HepG2 (cell line): ENCODE measurements around the gene DLAT. TPM values are rescaled to one million over a fixed set of nuclear protein-coding genes. Genes with fewer than 3 reads are reported as not detected.

Experiments used
- ATAC-seq: fragments of 200-7000 bp; cut with Tn5 transposase; 3 replicates; pipeline ENCODE4 v1.9.1; 2020; ENCODE audit warnings: mild to moderate bottlenecking, moderate library complexity
- BruUV-seq: library from RNA; stranded (reverse); fragments of 400-500 nt; replicated peaks from 2 replicates; lab custom pipeline; 2021; lab: Mats Ljungman, UMichigan
- CTCF ChIA-PET: fragments of 300-600 bp; formaldehyde crosslinking; extraction: SDS; loops from one replicate; lab custom pipeline; 2021; ENCODE audit warnings: low total read pairs, inconsistent platforms, low intra/inter-chr PET ratio; lab: Yijun Ruan, JAX
- POLR2A ChIA-PET: fragments of 350-600 bp; sonication (Branson Sonifier 250); formaldehyde crosslinking; loops from one replicate; lab custom pipeline; 2020; ENCODE audit warnings: antibody characterized with exemption, inconsistent platforms; lab: Yijun Ruan, JAX
- DNase-seq: peaks from one replicate; pipeline ENCODE4 v3.0.0-alpha.2; 2015; ENCODE audit warnings: low spot score
- FAIRE-seq: peaks from 3 replicates; lab custom pipeline; 2011; peaks lifted over from hg19 to GRCh38; lab: Jason Lieb, UNC
- H2AFZ ChIP-seq: one replicate; pipeline ENCODE4 v1.6.1; 2011; ENCODE audit warnings: low read length, inconsistent platforms
- H3K27ac ChIP-seq: fragments of 300-600 bp; 3 replicates; pipeline ENCODE4 v1.8.0; 2011; ENCODE audit warnings: mixed run types, mild to moderate bottlenecking, mixed read lengths, low read length, inconsistent platforms; ENCODE audit not compliant: insufficient read depth; ENCODE audit errors: extremely low read length
- H3K27me3 ChIP-seq, 2 experiments: fragments of 200-600 bp in 1 of 2; 2 replicates in 1 of 2; 3 replicates in 1 of 2; pipeline versions ENCODE4 v1.6.0 to v1.8.0; 2011; ENCODE audit warnings: low read length in 2 of 2, mild to moderate bottlenecking in 2 of 2, moderate library complexity in 2 of 2, inconsistent platforms in 1 of 2; ENCODE audit not compliant: insufficient read depth in 2 of 2, control insufficient read depth in 1 of 2
- H3K36me3 ChIP-seq, 2 experiments: fragments of 200-600 bp in 1 of 2; replicated peaks in 1 of 2; 2 replicates in 1 of 2; 3 replicates in 1 of 2; pipeline versions ENCODE4 v1.5.1 to v1.8.0; 2011; ENCODE audit warnings: low read length in 2 of 2, inconsistent platforms in 1 of 2; ENCODE audit not compliant: insufficient read depth in 2 of 2, control insufficient read depth in 1 of 2
- H3K4me1 ChIP-seq: 2 replicates; pipeline ENCODE4 v1.5.1; 2012; ENCODE audit warnings: low read length, inconsistent platforms; ENCODE audit not compliant: insufficient read depth
- H3K4me2 ChIP-seq: 2 replicates; pipeline ENCODE4 v1.6.0; 2011; ENCODE audit warnings: low read depth, low read length, inconsistent platforms
- H3K4me3 ChIP-seq, 3 experiments: fragments of 200-600 bp in 1 of 3; sonication (generic), shearing (Covaris generic) in 1 of 3; replicated peaks in 1 of 3; 2 replicates each; pipeline ENCODE4 v1.5.1; 2011 to 2016; ENCODE audit warnings: low read length in 3 of 3, inconsistent platforms in 2 of 3, low read depth in 2 of 3, mild to moderate bottlenecking in 2 of 3, control low read depth in 1 of 3, mixed read lengths in 1 of 3; ENCODE audit not compliant: insufficient read depth in 1 of 3
- H3K79me2 ChIP-seq: one replicate; pipeline ENCODE4 v1.6.1; 2011; ENCODE audit warnings: low read length, inconsistent platforms; ENCODE audit not compliant: insufficient read depth
- H3K9ac ChIP-seq: 2 replicates; pipeline ENCODE4 v1.6.0; 2011; ENCODE audit warnings: mild to moderate bottlenecking, low read depth, low read length, inconsistent platforms; ENCODE audit not compliant: insufficient read depth
- H3K9me3 ChIP-seq: 2 replicates; pipeline ENCODE4 v1.5.1; 2012; ENCODE audit warnings: mild to moderate bottlenecking, low read length
- H4K20me1 ChIP-seq: 2 replicates; pipeline ENCODE4 v1.6.0; 2011; ENCODE audit warnings: inconsistent platforms, mild to moderate bottlenecking, low read length, moderate library complexity; ENCODE audit not compliant: insufficient read depth
- CREBL2 ChIP-seq: sonication (generic); formaldehyde crosslinking; IDR thresholded peaks from 2 replicates; pipeline ENCODE4 v1.8.1; 2023; ENCODE audit warnings: missing genetic modification reagents, mild to moderate bottlenecking, borderline replicate concordance
- ELF3 ChIP-seq: IDR thresholded peaks from 2 replicates; pipeline ENCODE4 v1.6.1; 2016; ENCODE audit warnings: missing genetic modification reagents, missing compliant biosample characterization
- HMG20B ChIP-seq: conservative IDR thresholded peaks from 2 replicates; pipeline ENCODE4 v1.6.1; 2016; ENCODE audit warnings: missing genetic modification reagents, missing compliant biosample characterization
- KLF11 ChIP-seq: IDR thresholded peaks from 2 replicates; pipeline ENCODE4 v1.6.1; 2016; ENCODE audit warnings: missing compliant biosample characterization
- PRDM15 ChIP-seq: sonication (generic); formaldehyde crosslinking; IDR thresholded peaks from 2 replicates; pipeline ENCODE4 v1.4.0; 2020; ENCODE audit warnings: missing genetic modification reagents
- RAD21 ChIP-seq: fragments of 450-650 bp; formaldehyde crosslinking; IDR thresholded peaks from 2 replicates; pipeline ENCODE4 v1.5.0; 2020; ENCODE audit warnings: mild to moderate bottlenecking
- ZFP37 ChIP-seq: sonication (generic); formaldehyde crosslinking; IDR thresholded peaks from 2 replicates; pipeline ENCODE4 v1.4.0; 2020; ENCODE audit warnings: missing genetic modification reagents, borderline replicate concordance
- ZNF30 ChIP-seq: sonication (generic); formaldehyde crosslinking; IDR thresholded peaks from 2 replicates; pipeline ENCODE4 v1.5.0; 2020; ENCODE audit warnings: mild to moderate bottlenecking, missing genetic modification reagents
- ZNF317 ChIP-seq: sonication (generic); formaldehyde crosslinking; IDR thresholded peaks from 2 replicates; pipeline ENCODE4 v1.5.0; 2020; ENCODE audit warnings: mild to moderate bottlenecking, missing genetic modification reagents
- ZNF530 ChIP-seq: sonication (generic); formaldehyde crosslinking; IDR thresholded peaks from 2 replicates; pipeline ENCODE4 v1.5.0; 2020; ENCODE audit warnings: low read depth, mild to moderate bottlenecking, missing genetic modification reagents
- ZNF619 ChIP-seq: sonication (generic); formaldehyde crosslinking; IDR thresholded peaks from 2 replicates; pipeline ENCODE4 v1.4.0; 2020; ENCODE audit warnings: mild to moderate bottlenecking, missing genetic modification reagents
- ZNF746 ChIP-seq: sonication (generic); formaldehyde crosslinking; IDR thresholded peaks from 2 replicates; pipeline ENCODE4 v1.8.0; 2022; ENCODE audit warnings: mild to moderate bottlenecking, missing genetic modification reagents
- ZNF841 ChIP-seq: sonication (generic); formaldehyde crosslinking; IDR thresholded peaks from 2 replicates; pipeline ENCODE4 v1.8.1; 2023; ENCODE audit warnings: missing genetic modification reagents, borderline replicate concordance
- WGBS: methylation state at CpG from one replicate; pipeline ENCODE4 v1.1.6; 2017; ENCODE audit warnings: low lambda C conversion rate; 5-methylcytosine and 5-hydroxymethylcytosine counted together
- in situ Hi-C: cut with HindIII; loops from 2 replicates; pipeline ENCODE4 v1.10.0; 2017; ENCODE audit warnings: low pct_unique_long_range_greater_than_20kb; ENCODE audit not compliant: extremely low pct_ligation_motif_present
- intact Hi-C: fragments of 100-400 bp; cut with micrococcal nuclease; formaldehyde crosslinking; loops from one replicate; pipeline ENCODE4 v1.10.0; 2022; ENCODE audit not compliant: unreplicated experiment
- polyA plus RNA-seq, 8 experiments: library from polyadenylated mRNA; depleted of rRNA in 3 of 8; stranded (reverse) in 7 of 8; unstranded in 1 of 8; fragments of >200 nt; fragmentation: Illumina TruSeq in 4 of 8; extraction: Trizol in 4 of 8; gene quantifications; 2 replicates each; pipeline versions ENCODE4 v1.2.1 to v1.2.3, GENCODE V29; 2011 to 2016; ENCODE audit warnings: low read depth in 4 of 8, missing spikeins in 1 of 8, mixed read lengths in 1 of 8; ENCODE audit not compliant: insufficient read depth in 1 of 8
- total RNA-seq, 5 experiments: library from RNA; depleted of rRNA; stranded (reverse); fragments of >200 nt; fragmentation: Illumina TruSeq; extraction: Trizol; gene quantifications; 2 replicates each; pipeline ENCODE4 v1.2.3, GENCODE V29; 2016; ENCODE audit warnings: low read depth in 1 of 5
- TF ChIP-seq, protein P1 (sequence below): sonication (generic); formaldehyde crosslinking; IDR thresholded peaks from 2 replicates; pipeline ENCODE4 v1.4.0; 2020; ENCODE audit warnings: missing genetic modification reagents
- TF ChIP-seq, protein P2 (sequence below): sonication (generic); formaldehyde crosslinking; IDR thresholded peaks from 2 replicates; pipeline ENCODE4 v1.5.0; 2020; ENCODE audit warnings: missing genetic modification reagents, mild to moderate bottlenecking, borderline replicate concordance

The DLAT gene
- total and polyA plus RNA-seq, 2 of the 13 experiments (the other 11 are each of a cell fraction or from before 2014, with no cell fraction given) = 26.4 to 62.2 TPM

- BruUV-seq = no TSS peak
- in situ Hi-C loops (no loop called here), intact Hi-C loops (no loop called here)
- Histone ChIP-seq H3K9ac (no peak overlapping the region), H3K27me3 (no peaks in the 10 kb centered on the region), H3K36me3 (peaks cover 3 to 50% of the 10 kb centered on the region in 2 experiments; a peak in 4 of 5 replicates), H3K4me3 (no peak overlapping the region), H3K9me3 (no peaks in the 10 kb centered on the region), H3K4me1 (no peaks in the 10 kb centered on the region), H3K27ac (no peak overlapping the region), H3K79me2 (peaks cover 5% of the 10 kb centered on the region), H3K4me2 (no peak overlapping the region), H2AFZ (no peak overlapping the region), H4K20me1 (no peaks in the 10 kb centered on the region)
- no peak for ATAC-seq
- ChIA-PET CTCF (no interaction called here), POLR2A (no interaction called here)
- WGBS = 95% methylated on average over 3 of the region's 3 CpGs
- DNase-seq = no peak
- FAIRE-seq = no peak
- no peak for TF ChIP-seq ZNF619 (CRISPR knock-in tag)
- no peak for TF ChIP-seq ZFP37 (CRISPR knock-in tag)
- no peak for TF ChIP-seq RAD21 (CRISPR knock-in tag)
- TF ChIP-seq KLF11 (CRISPR knock-in tag) = no peak
- TF ChIP-seq ELF3 (CRISPR knock-in tag) = no peak
- no peak for TF ChIP-seq PRDM15 (CRISPR knock-in tag)
- no peak for TF ChIP-seq ZNF317 (CRISPR knock-in tag)
- TF ChIP-seq ZNF530 (CRISPR knock-in tag) = no peak
- TF ChIP-seq ZNF30 (CRISPR knock-in tag) = no peak
- TF ChIP-seq, protein P1, sequence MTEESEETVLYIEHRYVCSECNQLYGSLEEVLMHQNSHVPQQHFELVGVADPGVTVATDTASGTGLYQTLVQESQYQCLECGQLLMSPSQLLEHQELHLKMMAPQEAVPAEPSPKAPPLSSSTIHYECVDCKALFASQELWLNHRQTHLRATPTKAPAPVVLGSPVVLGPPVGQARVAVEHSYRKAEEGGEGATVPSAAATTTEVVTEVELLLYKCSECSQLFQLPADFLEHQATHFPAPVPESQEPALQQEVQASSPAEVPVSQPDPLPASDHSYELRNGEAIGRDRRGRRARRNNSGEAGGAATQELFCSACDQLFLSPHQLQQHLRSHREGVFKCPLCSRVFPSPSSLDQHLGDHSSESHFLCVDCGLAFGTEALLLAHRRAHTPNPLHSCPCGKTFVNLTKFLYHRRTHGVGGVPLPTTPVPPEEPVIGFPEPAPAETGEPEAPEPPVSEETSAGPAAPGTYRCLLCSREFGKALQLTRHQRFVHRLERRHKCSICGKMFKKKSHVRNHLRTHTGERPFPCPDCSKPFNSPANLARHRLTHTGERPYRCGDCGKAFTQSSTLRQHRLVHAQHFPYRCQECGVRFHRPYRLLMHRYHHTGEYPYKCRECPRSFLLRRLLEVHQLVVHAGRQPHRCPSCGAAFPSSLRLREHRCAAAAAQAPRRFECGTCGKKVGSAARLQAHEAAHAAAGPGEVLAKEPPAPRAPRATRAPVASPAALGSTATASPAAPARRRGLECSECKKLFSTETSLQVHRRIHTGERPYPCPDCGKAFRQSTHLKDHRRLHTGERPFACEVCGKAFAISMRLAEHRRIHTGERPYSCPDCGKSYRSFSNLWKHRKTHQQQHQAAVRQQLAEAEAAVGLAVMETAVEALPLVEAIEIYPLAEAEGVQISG (CRISPR knock-in tag) = no peak
- no peak for TF ChIP-seq ZNF841 (CRISPR knock-in tag)
- TF ChIP-seq, protein P2, sequence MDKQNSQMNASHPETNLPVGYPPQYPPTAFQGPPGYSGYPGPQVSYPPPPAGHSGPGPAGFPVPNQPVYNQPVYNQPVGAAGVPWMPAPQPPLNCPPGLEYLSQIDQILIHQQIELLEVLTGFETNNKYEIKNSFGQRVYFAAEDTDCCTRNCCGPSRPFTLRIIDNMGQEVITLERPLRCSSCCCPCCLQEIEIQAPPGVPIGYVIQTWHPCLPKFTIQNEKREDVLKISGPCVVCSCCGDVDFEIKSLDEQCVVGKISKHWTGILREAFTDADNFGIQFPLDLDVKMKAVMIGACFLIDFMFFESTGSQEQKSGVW (CRISPR knock-in tag) = no peak
- TF ChIP-seq HMG20B (CRISPR knock-in tag) = no peak
- no peak for TF ChIP-seq CREBL2 (CRISPR knock-in tag)
- no peak for TF ChIP-seq ZNF746 (CRISPR knock-in tag)
Measured at GRCh38 chr11:112050721-112051120, 25.5 kb downstream of the DLAT start.
